H9 (cell line): ENCODE measurements around the gene KRT85. TPM values are rescaled to one million over a fixed set of nuclear protein-coding genes. Genes with fewer than 3 reads are reported as not detected.

Source experiments
- DNase-seq: peaks from one replicate; pipeline ENCODE4 v3.0.0-alpha.2; 2017
- H2AFZ ChIP-seq: one replicate; pipeline ENCODE4 v1.6.1; 2013; ENCODE audit warnings: mild to moderate bottlenecking, low read length, control low read depth, moderate library complexity
- H2AK5ac ChIP-seq: 2 replicates; pipeline ENCODE4 v1.6.1; 2013; ENCODE audit warnings: low read length, control low read depth, mixed read lengths; ENCODE audit not compliant: insufficient read length
- H2BK120ac ChIP-seq: one replicate; pipeline ENCODE4 v1.6.1; 2013; ENCODE audit warnings: low read depth, mild to moderate bottlenecking, low read length, control low read depth, inconsistent platforms; ENCODE audit not compliant: poor library complexity, severe bottlenecking
- H2BK12ac ChIP-seq: 2 replicates; pipeline ENCODE4 v1.6.1; 2013; ENCODE audit warnings: low read length, control low read depth, mixed read lengths, low read depth; ENCODE audit not compliant: insufficient read length
- H2BK15ac ChIP-seq: 2 replicates; pipeline ENCODE4 v1.6.1; 2013; ENCODE audit warnings: low read depth, low read length, control low read depth
- H2BK20ac ChIP-seq: one replicate; pipeline ENCODE4 v1.6.1; 2013; ENCODE audit warnings: low read depth, mild to moderate bottlenecking, low read length, control low read depth, inconsistent platforms; ENCODE audit not compliant: poor library complexity, severe bottlenecking
- H2BK5ac ChIP-seq: 2 replicates; pipeline ENCODE4 v1.6.1; 2013; ENCODE audit warnings: low read length, control low read depth, mixed read lengths; ENCODE audit not compliant: insufficient read length
- H3K14ac ChIP-seq: 2 replicates; pipeline ENCODE4 v1.6.1; 2013; ENCODE audit warnings: low read length, control low read depth; ENCODE audit not compliant: insufficient read depth
- H3K18ac ChIP-seq: 2 replicates; pipeline ENCODE4 v1.6.1; 2013; ENCODE audit warnings: low read depth, mild to moderate bottlenecking, mixed read lengths, low read length, control low read depth; ENCODE audit not compliant: insufficient read length
- H3K23ac ChIP-seq: 2 replicates; pipeline ENCODE4 v1.6.1; 2013; ENCODE audit warnings: low read length, control low read depth, mixed read lengths, low read depth; ENCODE audit not compliant: insufficient read length
- H3K23me2 ChIP-seq: 2 replicates; pipeline ENCODE4 v1.6.1; 2013; ENCODE audit warnings: low read depth, mild to moderate bottlenecking, mixed read lengths, low read length, control low read depth; ENCODE audit not compliant: insufficient read length, poor library complexity, severe bottlenecking
- H3K27ac ChIP-seq: 2 replicates; pipeline ENCODE4 v1.5.1; 2013; ENCODE audit warnings: low read length, control low read depth, mixed read lengths, low read depth; ENCODE audit not compliant: insufficient read length
- H3K27me3 ChIP-seq: 2 replicates; pipeline ENCODE4 v1.6.1; 2013; ENCODE audit warnings: low read length, control low read depth, inconsistent platforms; ENCODE audit not compliant: insufficient read depth
- H3K4ac ChIP-seq: 2 replicates; pipeline ENCODE4 v1.6.1; 2013; ENCODE audit warnings: low read depth, mild to moderate bottlenecking, control low read depth, inconsistent platforms, low read length, moderate library complexity
- H3K4me1 ChIP-seq: 2 replicates; pipeline ENCODE4 v1.6.1; 2013; ENCODE audit warnings: low read length, control low read depth, inconsistent platforms; ENCODE audit not compliant: insufficient read depth
- H3K4me2 ChIP-seq: 2 replicates; pipeline ENCODE4 v1.6.1; 2013; ENCODE audit warnings: low read length, control low read depth, mixed read lengths; ENCODE audit not compliant: insufficient read length, insufficient read depth
- H3K56ac ChIP-seq: 2 replicates; pipeline ENCODE4 v1.6.1; 2013; ENCODE audit warnings: low read depth, mild to moderate bottlenecking, mixed read lengths, low read length, control low read depth; ENCODE audit not compliant: insufficient read length
- H3K79me1 ChIP-seq: 2 replicates; pipeline ENCODE4 v1.6.1; 2013; ENCODE audit warnings: low read depth, mild to moderate bottlenecking, moderate library complexity, low read length, control low read depth, inconsistent platforms; ENCODE audit not compliant: insufficient read depth, poor library complexity, severe bottlenecking
- H3K79me2 ChIP-seq: 2 replicates; pipeline ENCODE4 v1.6.1; 2013; ENCODE audit warnings: low read length, control low read depth, inconsistent platforms; ENCODE audit not compliant: insufficient read depth
- H3K9ac ChIP-seq: 2 replicates; pipeline ENCODE4 v1.6.1; 2013; ENCODE audit warnings: low read length, control low read depth, mixed read lengths; ENCODE audit not compliant: insufficient read length; ENCODE audit errors: extremely low read depth
- H3K9me3 ChIP-seq: one replicate; pipeline ENCODE4 v1.6.1; 2013; ENCODE audit warnings: low read depth, low read length, inconsistent platforms; ENCODE audit not compliant: control insufficient read depth
- H3T11ph ChIP-seq: one replicate; pipeline ENCODE4 v1.6.1; 2013; ENCODE audit warnings: mild to moderate bottlenecking, low read length, control low read depth, inconsistent platforms
- H4K20me1 ChIP-seq: one replicate; pipeline ENCODE4 v1.6.1; 2013; ENCODE audit not compliant: control insufficient read depth, insufficient read length, insufficient read depth
- H4K5ac ChIP-seq: 2 replicates; pipeline ENCODE4 v1.6.1; 2013; ENCODE audit warnings: low read depth, mild to moderate bottlenecking, mixed read lengths, low read length, control low read depth; ENCODE audit not compliant: insufficient read length
- H4K8ac ChIP-seq: replicated peaks from 2 replicates; pipeline ENCODE4 v1.6.1; 2013; ENCODE audit warnings: low read length, control low read depth, mixed read lengths, low read depth; ENCODE audit not compliant: insufficient read length
- H4K91ac ChIP-seq: 2 replicates; pipeline ENCODE4 v1.6.1; 2013; ENCODE audit warnings: low read depth, mild to moderate bottlenecking, moderate library complexity, mixed read lengths, low read length, control low read depth; ENCODE audit not compliant: insufficient read length
- H3K27ac Mint-ChIP-seq, 3 experiments: 2 replicates in 2 of 3; 3 replicates in 1 of 3; pipeline ENCODE4 v1.8.0; 2020 to 2021; ENCODE audit warnings: mixed read lengths in 3 of 3, mild to moderate bottlenecking in 1 of 3, moderate library complexity in 1 of 3
- H3K27me3 Mint-ChIP-seq: 2 replicates; pipeline ENCODE4 v1.8.0; 2021; ENCODE audit warnings: low read depth, mild to moderate bottlenecking, moderate library complexity, mixed read lengths
- H3K36me3 Mint-ChIP-seq, 3 experiments: 2 replicates in 2 of 3; 3 replicates in 1 of 3; pipeline ENCODE4 v1.8.0; 2020 to 2021; ENCODE audit warnings: low read depth in 3 of 3, mixed read lengths in 3 of 3; ENCODE audit not compliant: insufficient read depth in 1 of 3
- H3K4me1 Mint-ChIP-seq, 2 experiments: 2 replicates each; pipeline ENCODE4 v1.8.0; 2020; ENCODE audit warnings: mixed read lengths in 2 of 2
- H3K4me3 Mint-ChIP-seq, 2 experiments: 2 replicates in 1 of 2; 3 replicates in 1 of 2; pipeline ENCODE4 v1.8.0; 2020 to 2021; ENCODE audit warnings: mild to moderate bottlenecking in 2 of 2, mixed read lengths in 2 of 2, moderate library complexity in 1 of 2
- H3K9me3 Mint-ChIP-seq, 2 experiments: 2 replicates in 1 of 2; 3 replicates in 1 of 2; pipeline ENCODE4 v1.8.0; 2020; ENCODE audit warnings: mild to moderate bottlenecking in 2 of 2, mixed read lengths in 2 of 2, moderate library complexity in 1 of 2
- CTCF ChIP-seq: fragments of 200-600 bp; sonication (generic); conservative IDR thresholded peaks from 3 replicates; pipeline ENCODE4 v1.8.0; 2021; ENCODE audit warnings: antibody characterized with exemption, mild to moderate bottlenecking
- WGBS: extraction: QIAGEN DNeasy Blood & Tissue Kit; methylation state at CpG from one replicate; pipeline ENCODE4 v1.1.7; 2013; ENCODE audit warnings: missing lambda C conversion rate, low lambda C conversion rate, mixed read lengths; ENCODE audit not compliant: insufficient read length; ENCODE audit errors: extremely low coverage; 5-methylcytosine and 5-hydroxymethylcytosine counted together
- total RNA-seq: library from RNA; stranded (reverse); gene quantifications from 2 replicates; pipeline ENCODE4 v1.2.1, GENCODE V29; 2021

KRT85 gene
- total RNA-seq, 1 experiment from 2014 or later: not detected

GRCh38 chr12:52333321-52333720, 34.0 kb downstream of the KRT85 start:
- Mint-ChIP-seq H3K4me1 (peaks cover 9 to 10% of the 10 kb centered on the region in 2 experiments), H3K4me3 (no peak overlapping the region), H3K9me3 (no peaks in the 10 kb centered on the region), H3K27me3 (peaks cover 1% of the 10 kb centered on the region; the same call in 1 of the 2 replicates), H3K27ac (no peak overlapping the region), H3K36me3 (no peaks in the 10 kb centered on the region)
- WGBS: no CpG with 5 or more reads among the region's 3 CpGs
- H2AFZ ChIP-seq: no peak overlapping the region
- no peak overlapping the region for H2BK5ac ChIP-seq
- TF ChIP-seq CTCF: no peak
- no peak overlapping the region for H3K23ac ChIP-seq
- H3K14ac ChIP-seq: no peak overlapping the region
- no peak overlapping the region for H3K18ac ChIP-seq
- H2AK5ac ChIP-seq: no peak overlapping the region
- H3K4me2 ChIP-seq: no peak overlapping the region
- H2BK12ac ChIP-seq: no peak overlapping the region
- no peak overlapping the region for H4K91ac ChIP-seq
- no peak overlapping the region for H3T11ph ChIP-seq
- H4K8ac ChIP-seq: no peak overlapping the region
- H2BK15ac ChIP-seq: no peak overlapping the region
- no peak overlapping the region for H3K27ac ChIP-seq
- H3K79me2 ChIP-seq: no peaks in the 10 kb centered on the region
- no peak overlapping the region for H2BK120ac ChIP-seq
- no peak overlapping the region for H3K9ac ChIP-seq
- no peaks in the 10 kb centered on the region for H3K4me1 ChIP-seq
- H3K9me3 ChIP-seq: no peaks in the 10 kb centered on the region
- no peak overlapping the region for H3K4ac ChIP-seq
- no peak overlapping the region for H3K56ac ChIP-seq
- H4K5ac ChIP-seq: no peak overlapping the region
- no peak overlapping the region for H2BK20ac ChIP-seq
- no peaks in the 10 kb centered on the region for H4K20me1 ChIP-seq
- H3K79me1 ChIP-seq: no peaks in the 10 kb centered on the region
- H3K23me2 ChIP-seq: no peaks in the 10 kb centered on the region
- no peak for DNase-seq
- no peaks in the 10 kb centered on the region for H3K27me3 ChIP-seq
